D341Med (cell line): Measurements from ENCODE around the gene SF3B1.
"Not testable (repeated sequence)": the region's sequence is repeated elsewhere in the genome, so short reads cannot be mapped to it uniquely, and the experiment has no call there.

Experiments
- DNase-seq: peaks from one replicate; pipeline ENCODE4 v3.0.0; 2012; ENCODE audit warnings: low spot score

The SF3B1 gene

DNA sequence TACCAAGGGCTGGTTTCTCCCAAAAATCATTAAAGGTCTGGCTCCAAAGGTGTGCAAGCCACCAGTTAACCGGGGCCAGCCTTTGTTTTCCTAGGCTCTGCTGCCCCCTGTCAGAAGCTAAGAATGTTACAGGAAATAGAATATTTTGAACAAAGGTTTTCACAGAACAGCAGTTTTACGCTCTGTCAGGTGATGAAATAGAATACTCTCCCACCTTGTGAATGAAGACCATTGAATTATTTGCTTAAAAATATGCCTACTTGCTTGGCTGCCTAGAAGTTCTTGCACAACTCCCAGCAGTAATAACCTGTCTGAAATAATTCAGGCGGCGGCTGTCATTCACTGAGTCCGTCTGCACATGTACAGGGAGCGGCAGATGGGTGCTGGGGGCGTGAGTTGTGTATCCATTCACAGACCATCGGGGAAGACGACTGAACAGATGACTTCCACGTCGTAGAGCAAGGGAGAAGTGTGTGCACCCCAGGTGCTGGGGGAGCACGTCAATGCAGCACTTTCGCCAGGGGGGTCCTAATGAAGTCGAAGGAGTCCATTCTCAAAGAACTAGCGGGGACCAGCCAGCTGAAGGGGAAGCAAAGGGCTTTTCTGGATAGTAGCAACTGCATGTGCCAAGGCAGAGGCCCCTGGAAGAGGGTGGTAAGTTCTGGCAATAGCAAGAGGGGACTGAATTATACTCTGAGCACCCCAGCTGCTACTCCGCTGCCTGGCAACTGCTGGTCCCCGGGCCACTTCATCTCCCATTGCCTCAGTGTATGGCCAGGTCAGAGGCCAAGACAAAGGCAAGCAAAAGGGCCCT is 56.1 kb downstream of the SF3B1 start:
- DNase-seq, result peak; percentile 77

DNA sequence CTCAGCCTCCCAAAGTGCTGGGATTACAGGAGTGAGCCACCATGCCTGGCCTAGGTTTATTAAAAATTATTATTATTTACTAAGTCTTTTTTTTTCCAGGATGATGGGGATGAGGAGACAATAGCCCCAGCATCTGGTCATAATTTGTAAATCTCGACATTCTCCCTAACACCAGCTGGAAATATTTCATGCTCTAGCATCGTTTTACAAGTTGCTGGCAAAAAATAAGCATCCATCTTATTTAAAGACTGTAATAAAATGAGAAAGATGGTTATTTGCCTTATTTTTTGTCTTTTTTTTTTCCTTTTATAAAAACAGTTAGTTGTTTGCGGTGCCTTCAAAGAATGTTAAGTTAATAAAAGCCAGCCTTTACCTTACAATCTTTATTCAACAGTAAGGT is 56.7 kb downstream of the SF3B1 start:
- DNase-seq, result no peak

DNA sequence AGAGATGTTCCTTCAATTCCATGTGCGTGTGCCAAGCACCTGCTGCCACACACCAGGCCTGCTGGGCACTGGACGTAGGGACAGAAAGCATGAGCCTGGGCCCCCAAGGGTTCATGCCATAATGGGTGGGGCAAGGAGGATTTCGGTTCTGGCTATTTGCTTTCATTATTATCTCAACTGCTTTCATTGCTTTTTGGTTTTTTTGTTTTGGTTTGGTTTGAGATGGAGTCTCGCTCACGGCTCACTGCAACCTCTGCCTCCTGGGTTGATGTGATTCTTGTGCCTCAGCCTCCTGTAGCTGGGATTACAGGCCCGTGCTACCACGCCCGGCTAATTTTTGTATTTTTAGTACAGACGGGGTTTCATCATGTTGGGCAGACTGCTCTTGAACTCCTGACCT is 57.2 kb downstream of the SF3B1 start:
- no peak for DNase-seq

DNA sequence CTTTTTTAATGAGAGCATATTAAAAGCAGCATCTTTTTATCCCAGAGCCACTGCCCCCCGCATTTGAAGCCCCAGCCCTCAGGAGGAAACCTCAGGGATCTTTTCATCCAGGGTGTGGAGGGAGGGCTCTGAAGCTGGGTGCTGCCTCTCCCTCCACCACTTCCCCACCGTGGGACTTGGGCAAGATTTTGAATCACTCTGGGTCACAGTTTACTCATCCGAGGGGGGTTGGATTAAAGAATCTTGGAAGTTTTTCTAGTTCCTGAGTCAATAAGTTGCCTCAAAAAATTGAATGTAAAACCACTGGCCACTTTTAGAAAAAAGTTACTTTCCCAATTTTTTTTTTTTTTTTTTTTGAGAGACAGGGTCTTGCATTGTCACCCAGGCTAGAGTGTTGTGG is 62.2 kb downstream of the SF3B1 start:
- no peak for DNase-seq

DNA sequence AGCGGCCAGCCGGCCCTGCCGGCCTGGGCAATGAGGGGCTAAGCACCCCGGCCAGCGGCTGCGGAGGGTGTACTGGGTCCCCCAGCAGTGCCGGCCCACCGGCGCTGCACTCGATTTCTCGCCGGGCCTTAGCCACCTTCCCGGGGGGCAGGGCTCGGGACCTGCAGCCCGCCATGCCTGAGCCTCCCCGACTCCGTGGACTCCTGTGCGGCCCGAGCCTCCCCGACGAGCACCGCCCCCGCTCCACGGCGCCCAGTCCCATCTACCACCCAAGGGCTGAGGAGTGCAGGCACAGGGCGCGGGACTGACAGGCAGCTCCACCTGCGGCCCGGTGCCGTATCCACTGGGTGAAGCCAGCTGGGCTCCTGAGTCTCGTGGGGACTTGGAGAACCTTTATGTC is 64.2 kb downstream of the SF3B1 start:
- DNase-seq, result not testable (repeated sequence)

DNA sequence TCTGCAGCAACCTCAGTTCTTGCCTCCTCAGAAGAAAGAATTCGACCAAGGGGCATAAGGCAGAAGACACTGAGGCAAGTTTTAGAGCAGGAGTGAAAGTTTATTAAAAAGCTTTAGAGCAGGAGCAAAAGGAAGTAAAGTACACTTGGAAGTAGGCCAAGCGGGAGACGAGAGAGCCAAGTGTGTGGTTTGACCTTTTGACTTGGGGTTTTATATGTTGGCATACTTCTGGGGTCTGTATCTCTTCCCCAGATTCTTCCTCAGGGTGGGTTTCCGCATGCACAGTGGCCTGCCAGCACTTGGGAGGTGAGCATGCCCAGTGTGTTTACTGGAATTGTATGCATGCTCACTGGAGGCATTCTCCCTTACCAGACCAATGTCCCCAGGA is 64.9 kb downstream of the SF3B1 start:
- no peak for DNase-seq

DNA sequence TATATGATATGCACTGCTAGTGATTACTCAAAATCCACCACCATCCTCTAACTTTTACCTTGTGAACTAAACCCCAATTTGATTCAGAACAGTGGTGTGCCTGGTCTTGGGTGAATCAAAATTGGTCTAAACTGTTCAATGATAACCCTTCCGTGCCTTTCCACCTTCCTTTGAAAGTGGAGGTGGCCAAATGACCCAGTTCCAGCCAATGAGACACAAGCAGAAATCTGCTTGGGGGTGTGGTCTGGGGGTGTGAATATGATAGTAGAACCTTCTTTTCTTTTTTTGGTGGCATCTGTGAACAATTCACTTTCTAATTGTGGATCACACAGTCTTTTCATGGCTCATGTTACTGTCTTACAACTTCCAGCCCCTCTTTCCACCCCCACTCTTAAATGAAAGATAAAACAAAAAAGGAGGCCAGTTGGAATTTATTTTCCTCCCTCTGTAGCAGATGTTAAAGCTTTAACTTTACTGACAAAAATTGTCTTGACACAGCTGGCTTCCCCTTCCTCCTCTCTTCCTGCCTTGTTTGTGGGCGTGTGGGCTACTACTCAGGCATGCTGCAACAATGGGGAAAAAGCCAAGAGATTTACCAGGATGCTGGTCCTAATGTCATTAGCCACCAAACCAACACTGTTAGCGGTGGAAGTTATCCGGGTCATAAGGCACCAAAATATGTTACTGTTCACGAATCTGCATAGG is 65.4 kb downstream of the SF3B1 start:
- DNase-seq, result no peak

DNA sequence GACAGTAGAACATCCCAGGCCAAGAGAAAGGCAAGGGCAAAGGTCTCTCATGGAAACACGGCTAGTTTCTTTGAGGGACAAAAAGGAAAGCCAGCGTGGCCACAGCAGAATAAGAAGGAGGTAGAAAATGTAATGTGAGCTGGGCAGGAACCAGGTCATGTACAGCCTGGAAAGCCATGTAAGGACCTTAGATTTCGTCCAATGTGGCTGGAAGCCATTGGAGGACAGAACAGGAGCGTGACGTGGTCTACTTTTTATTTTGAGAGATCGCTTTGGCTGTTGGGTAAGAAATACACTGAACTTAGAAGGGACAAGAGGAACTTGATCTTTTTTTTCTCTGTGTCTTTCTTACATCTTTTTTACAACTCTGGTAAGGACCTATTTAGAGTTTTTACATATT is 66.4 kb downstream of the SF3B1 start:
- no peak for DNase-seq

DNA sequence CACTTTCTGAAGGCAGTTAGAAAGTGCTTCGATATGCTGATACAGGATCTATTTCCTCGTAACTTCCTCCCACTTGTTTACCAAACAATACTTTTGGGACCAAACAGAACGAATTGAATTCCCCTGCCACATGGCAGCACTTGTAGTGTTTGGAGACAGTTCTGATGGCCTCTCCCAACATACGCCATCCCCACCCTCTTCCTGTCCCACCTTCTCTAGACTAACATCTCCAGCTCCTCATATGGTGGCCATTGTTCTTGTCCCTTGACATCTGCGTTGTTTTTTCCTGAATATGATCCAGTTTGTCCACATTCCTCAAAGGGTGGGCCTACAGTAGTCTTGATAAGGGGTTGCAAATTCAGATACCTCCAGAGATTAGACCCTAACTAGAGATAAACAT is 70.8 kb downstream of the SF3B1 start:
- no peak for DNase-seq

DNA sequence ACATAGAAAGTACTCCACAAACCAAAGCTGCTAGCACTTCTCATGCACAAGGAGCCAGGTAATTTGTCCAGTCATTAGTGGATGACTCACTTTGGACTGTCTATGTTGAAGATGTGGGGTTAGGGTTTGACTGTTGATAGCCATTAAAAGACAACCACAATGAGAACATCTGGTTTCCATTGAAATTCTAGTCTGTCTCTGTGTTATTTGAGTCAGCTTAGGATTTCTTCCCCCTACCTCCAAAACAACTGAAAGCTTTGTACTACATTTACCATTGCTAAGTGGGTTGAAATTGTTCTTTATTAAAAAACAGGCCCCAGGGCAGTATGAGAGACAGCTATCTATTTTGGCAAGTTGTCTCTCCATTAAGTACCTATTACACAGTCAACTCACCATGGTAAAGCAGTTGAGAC is 74.1 kb downstream of the SF3B1 start:
- DNase-seq, result no peak

DNA sequence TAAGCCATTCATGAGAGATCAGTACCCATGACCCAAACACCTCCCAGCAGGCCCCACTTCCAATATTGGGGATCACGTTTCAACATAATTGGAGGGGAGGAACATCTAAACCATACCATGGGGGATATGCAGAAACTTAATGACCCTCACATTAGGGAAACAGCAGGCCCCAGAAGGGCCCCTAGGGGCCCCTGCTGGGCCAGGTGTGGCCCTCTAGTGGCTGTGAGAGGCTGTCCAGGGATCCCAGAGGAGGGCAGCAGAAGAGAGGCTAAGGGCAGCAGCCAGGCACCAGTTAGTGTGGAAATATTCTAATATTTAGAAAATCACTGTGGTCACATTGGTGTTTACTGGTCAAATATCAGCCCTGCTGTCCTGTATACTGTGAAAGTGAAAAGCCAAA is 75.0 kb downstream of the SF3B1 start:
- DNase-seq, result no peak

DNA sequence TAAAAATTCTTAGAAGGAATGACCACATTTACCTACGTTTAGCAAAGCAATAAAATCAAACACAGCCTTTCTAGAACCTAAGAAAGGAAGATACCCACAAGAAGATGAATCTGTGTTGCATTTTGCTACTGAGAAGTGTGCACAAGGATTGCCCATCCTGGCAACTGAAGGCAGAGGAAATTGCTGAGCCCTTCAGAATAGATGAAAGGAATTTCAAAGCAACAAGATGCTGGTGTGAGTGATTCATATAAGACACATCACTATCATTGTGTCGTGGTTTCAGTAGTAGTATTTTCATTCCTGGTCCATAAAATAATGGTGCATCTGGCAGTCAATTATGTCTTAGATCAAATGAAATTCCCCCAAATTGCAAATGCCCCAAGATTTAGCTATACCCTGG is 75.9 kb downstream of the SF3B1 start:
- no peak for DNase-seq

DNA sequence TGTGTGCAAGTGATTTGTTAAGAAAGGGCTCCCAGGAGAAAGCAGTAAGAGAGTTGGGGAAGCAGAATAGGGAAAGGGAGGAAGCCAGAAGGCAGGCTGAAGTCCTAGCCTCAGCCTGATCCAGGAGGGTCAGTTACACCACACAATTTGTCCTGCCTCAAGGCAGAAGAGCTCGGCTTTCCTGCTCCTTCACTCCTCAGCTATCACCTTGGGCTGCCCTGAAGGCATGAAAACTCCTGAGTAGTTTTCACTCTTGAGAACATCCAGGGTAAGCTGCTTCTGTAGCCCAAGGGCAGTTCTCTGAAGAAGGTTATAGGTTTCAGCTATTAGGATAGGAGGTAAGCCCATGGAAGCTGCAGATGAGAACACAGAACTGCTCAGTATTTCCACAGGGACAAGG is 76.8 kb downstream of the SF3B1 start:
- DNase-seq, result no peak

DNA sequence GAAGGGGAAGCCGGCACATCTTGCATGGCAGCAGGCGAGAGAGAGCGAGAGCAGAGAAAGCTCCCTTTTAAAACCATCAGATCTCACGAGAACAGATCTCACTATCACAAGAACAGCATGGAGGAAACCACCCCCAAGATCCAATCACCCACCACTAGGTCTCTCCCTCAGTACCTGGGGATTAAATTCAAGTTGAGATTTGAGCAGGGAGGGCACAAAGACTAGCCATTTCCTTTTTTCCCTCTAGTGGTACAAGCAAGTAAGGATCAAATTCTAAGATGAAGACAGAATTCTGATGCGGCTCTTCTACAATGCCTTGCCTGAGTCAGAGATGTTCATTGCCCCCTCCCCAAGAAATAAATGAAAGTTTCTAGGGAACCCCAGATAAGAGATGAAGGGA is 78.7 kb downstream of the SF3B1 start:
- DNase-seq, result peak; percentile 32

DNA sequence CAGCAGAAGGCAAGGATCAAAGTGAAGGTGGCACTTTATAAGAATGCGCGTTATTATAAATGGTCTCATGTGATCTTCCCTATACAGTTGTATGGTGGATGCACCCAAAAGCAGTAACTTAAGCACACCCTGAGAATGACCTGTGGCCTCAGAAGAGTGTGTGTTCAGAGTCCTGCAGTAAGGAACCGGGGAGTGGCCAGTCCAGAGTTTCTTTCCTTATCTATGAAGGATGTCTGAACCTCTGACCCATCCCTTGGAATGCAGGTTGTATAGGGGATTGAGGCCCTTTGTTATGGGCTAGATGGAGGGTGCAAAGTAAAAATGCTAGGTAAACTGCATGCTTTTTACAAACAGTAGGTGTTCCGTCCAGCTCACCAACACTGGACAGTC is 80.7 kb downstream of the SF3B1 start:
- no peak for DNase-seq

DNA sequence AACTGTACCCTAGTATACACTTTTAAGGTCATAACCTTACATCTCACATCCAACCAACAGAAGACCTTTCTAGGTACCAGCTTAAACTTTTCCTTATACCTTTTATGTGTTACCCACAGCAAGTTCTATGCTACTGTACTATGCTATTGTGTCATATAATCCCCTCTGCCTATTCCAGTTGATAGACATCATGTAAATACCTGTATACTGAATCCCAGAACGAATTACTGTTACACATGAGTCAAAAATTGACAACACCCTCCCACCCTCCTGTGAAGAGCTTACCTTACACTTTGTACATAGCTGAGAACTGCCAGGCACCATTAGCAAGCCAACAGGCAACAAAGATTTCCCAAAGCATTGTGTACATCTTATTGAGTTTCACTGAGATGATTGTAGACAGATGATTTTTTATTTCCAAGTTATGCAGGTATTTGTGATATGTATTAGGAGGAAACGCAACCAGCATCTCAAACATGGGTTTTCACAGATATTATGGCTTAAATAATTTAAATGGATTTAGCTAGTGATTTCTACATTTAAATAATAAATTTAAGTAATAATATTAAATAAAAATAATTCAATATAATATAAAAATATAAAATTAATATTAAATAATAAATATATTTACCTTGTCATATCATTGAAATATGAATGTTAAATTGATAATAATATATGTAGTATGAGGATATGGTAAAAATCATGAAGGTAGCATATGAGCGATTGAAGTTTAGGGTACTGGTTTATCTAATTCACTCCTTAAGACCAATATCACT is 81.2 kb downstream of the SF3B1 start:
- DNase-seq, result no peak

DNA sequence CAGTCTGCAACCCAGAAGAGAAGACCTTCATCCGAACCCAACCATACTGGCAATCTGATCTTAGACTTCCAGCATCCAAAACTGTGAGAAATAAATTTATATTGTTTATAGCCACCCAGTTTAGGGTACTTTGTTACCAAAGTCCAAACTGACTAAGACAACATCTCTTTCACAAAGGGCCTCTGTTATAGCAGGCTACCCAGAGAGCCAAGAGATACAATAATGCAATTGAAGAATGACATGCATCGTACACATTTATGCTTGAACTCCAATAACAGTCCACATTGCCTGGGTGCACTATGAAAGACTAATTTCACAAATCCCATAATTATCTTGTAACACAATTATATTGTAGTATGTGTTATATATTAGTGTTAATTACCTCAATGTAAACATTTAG is 85.1 kb downstream of the SF3B1 start:
- DNase-seq, result no peak

DNA sequence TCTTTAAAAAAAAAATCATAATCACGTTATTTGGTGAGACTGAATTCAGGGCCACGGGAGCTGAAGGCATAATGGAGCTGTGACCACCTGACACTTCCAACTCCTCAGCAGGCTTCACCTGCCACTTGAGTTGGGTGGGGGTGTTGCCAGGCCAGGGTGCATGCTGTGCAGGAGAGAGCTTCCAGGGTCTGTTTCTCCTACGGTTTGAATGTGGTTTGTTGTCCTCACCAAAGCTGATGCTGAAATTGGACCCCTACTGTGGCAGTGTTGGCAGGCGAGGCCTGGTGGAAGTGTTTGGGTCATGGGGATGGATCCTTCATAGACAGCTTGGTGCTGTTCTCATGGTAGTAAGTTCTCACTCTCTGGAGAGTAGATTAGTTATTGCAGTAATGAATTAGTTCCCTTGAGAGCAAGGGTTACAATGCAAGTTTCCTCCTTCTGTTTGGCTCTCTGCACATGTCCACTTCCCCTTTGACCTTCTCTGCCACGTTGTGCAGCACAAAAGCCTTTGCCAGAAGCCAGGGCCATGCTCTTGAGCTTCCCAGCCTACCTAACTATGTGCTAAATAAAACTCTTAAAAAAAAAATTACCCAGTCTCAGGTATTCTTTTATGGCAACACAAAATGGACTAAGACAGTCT is 86.0 kb downstream of the SF3B1 start:
- no peak for DNase-seq

DNA sequence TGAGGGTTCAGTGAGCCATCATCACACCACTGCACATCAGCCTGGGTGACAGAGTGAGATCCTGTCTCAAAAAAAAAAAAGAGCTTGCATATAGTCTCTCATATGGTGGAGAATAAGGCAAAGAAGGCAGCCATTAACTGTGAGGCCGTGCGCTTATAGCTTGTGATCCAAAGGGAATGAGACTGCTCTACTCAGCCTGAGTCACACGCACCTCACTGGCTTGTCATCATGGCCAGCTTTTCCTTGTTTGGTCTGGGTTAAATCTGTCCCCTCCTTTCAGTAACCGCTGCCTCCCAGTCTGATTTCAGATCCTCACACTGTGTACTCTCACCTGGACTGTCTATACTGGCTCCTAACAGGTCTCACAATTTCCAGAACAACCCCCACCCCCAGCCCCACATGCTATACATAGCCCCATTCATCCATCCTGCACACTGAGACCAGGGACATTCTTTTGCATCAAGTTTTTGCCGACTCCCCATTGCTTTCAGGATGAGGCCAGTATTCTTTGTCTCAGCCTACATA is 88.9 kb downstream of the SF3B1 start:
- DNase-seq, result no peak

DNA sequence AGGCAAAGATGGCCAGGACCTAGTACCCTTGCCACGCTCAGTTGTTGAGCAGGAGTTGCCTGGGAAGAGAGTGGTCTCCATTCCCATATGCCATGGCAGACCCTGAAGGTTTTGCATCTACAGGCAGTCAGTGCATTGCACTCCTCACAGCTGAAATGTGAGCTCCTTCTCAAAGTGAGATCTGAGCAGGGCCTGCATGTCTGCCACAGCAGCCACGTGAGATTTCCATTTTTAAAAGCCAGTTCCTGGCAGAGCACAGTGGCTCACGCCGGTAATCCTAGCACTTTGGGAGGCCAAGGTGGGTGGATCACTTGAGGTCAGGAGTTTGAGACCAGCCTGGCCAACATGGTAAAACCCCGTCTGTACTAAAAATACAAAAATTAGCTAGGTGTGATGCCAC is 90.9 kb downstream of the SF3B1 start:
- DNase-seq, result not testable (repeated sequence)

DNA sequence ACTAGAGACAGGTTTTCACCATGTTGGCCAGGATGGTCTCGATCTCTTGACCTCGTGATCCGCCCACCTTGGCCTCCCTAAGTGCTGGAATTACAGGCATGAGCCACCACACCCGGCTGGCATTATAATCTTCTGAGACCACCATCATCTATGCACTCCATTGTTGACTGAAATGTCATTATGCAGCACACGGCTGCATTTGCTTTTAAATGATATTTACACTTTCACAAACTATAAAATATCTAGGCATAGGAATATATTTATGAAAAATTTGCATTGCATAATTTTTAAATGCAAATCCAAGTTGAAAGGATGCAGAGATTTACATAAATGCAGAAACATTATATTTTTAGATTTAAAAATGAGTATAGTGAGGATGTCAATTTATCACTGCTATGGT is 94.2 kb downstream of the SF3B1 start:
- DNase-seq, result no peak
